ENCODE measurements around the gene ARID5A.

DNA sequence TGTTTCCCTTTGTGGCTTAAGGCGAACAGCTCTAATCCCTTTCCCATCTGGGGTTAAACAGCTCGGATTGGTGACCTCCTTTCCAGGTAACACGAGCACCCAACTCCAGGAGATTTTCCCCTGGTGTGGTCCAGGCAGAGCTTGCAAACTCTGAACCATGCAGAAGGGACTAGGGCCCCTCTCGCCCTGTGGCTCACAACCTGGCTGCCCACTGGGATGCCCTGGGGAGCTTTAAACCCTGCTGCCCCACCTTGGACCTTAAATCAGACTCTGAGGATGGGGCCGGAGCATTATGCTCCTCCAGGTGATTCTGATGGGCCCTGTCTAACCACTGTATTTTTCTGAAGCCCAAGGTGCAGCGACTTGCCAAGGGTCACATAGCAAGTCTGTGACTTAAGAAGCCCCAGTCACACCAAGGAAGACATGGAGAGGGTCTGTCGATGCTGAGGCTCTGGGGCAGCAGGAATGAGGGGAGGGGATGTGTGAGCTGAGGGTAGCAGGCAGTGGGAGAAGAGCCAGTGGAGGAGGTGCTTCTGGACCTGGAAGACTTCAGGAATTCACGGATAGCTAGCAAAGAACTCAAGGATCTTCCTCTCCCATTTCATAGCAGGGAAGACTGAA lies 5.9 kb downstream of the ARID5A start:
- TF ChIP-seq SRF (IDR thresholded peaks at IDR 0.05; ENCODE audit: low read depth, low read length) (no peak), POLR2AphosphoS5 (IDR thresholded peaks at IDR 0.05; ENCODE audit: low read depth, low read length) (no peak), ZUFSP (CRISPR knock-in tag; IDR thresholded peaks at IDR 0.05; ENCODE audit: borderline replicate concordance) (no peak), HMG20A (CRISPR knock-in tag; IDR thresholded peaks at IDR 0.05; ENCODE audit: borderline replicate concordance) (no peak), ZBTB20 (CRISPR knock-in tag; IDR thresholded peaks at IDR 0.05; ENCODE audit: borderline replicate concordance, low read depth) (no peak), PLRG1 (conservative IDR thresholded peaks at IDR 0.05) (no peak), KDM2A (CRISPR knock-in tag; IDR thresholded peaks at IDR 0.05; ENCODE audit: borderline replicate concordance, low read depth) (no peak)
- TF ChIP-seq, protein P1, sequence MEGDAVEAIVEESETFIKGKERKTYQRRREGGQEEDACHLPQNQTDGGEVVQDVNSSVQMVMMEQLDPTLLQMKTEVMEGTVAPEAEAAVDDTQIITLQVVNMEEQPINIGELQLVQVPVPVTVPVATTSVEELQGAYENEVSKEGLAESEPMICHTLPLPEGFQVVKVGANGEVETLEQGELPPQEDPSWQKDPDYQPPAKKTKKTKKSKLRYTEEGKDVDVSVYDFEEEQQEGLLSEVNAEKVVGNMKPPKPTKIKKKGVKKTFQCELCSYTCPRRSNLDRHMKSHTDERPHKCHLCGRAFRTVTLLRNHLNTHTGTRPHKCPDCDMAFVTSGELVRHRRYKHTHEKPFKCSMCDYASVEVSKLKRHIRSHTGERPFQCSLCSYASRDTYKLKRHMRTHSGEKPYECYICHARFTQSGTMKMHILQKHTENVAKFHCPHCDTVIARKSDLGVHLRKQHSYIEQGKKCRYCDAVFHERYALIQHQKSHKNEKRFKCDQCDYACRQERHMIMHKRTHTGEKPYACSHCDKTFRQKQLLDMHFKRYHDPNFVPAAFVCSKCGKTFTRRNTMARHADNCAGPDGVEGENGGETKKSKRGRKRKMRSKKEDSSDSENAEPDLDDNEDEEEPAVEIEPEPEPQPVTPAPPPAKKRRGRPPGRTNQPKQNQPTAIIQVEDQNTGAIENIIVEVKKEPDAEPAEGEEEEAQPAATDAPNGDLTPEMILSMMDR (CRISPR knock-in tag; IDR thresholded peaks at IDR 0.05), result no peak
